ENCODE measurements around the gene CRTC1. TPM values are rescaled to one million over a fixed set of nuclear protein-coding genes. Genes with fewer than 3 reads are reported as not detected.

The CRTC1 gene
- total and polyA plus RNA-seq, 2 of the 13 experiments (the other 11 are each of a cell fraction or from before 2014, with no cell fraction given): 2.0 to 2.7 TPM

DNA sequence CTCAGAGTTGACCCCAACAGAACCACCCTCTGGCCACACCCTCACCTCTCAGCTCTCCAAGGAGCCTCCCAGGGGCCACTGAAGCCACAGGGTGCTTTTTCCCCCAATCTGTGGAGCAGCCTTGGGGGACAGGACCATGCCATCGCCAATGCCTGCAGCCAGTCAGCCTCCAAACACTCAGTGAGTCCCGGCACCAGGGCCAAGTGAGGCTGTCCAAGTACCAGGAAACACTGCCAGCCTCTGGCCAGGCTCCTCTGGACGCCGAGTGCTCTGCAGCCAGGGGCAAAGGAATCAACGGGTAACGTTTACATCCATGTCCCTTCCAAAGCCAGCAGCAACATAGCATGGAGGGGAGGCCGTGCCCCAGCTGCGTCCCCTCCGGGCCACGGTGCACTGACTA is 117.2 kb downstream of the CRTC1 start (continued):
- TF ChIP-seq, protein P1, sequence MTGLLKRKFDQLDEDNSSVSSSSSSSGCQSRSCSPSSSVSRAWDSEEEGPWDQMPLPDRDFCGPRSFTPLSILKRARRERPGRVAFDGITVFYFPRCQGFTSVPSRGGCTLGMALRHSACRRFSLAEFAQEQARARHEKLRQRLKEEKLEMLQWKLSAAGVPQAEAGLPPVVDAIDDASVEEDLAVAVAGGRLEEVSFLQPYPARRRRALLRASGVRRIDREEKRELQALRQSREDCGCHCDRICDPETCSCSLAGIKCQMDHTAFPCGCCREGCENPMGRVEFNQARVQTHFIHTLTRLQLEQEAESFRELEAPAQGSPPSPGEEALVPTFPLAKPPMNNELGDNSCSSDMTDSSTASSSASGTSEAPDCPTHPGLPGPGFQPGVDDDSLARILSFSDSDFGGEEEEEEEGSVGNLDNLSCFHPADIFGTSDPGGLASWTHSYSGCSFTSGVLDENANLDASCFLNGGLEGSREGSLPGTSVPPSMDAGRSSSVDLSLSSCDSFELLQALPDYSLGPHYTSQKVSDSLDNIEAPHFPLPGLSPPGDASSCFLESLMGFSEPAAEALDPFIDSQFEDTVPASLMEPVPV (CRISPR knock-in tag; IDR thresholded peaks at IDR 0.05): no peak
- no peak for TF ChIP-seq HES4 (CRISPR knock-in tag; IDR thresholded peaks at IDR 0.05; ENCODE audit: borderline replicate concordance)
- no peak for TF ChIP-seq SMAD3 (CRISPR knock-in tag; IDR thresholded peaks at IDR 0.05)
- no peak for TF ChIP-seq PPARG (CRISPR knock-in tag; conservative IDR thresholded peaks at IDR 0.05)
- TF ChIP-seq, protein P2, sequence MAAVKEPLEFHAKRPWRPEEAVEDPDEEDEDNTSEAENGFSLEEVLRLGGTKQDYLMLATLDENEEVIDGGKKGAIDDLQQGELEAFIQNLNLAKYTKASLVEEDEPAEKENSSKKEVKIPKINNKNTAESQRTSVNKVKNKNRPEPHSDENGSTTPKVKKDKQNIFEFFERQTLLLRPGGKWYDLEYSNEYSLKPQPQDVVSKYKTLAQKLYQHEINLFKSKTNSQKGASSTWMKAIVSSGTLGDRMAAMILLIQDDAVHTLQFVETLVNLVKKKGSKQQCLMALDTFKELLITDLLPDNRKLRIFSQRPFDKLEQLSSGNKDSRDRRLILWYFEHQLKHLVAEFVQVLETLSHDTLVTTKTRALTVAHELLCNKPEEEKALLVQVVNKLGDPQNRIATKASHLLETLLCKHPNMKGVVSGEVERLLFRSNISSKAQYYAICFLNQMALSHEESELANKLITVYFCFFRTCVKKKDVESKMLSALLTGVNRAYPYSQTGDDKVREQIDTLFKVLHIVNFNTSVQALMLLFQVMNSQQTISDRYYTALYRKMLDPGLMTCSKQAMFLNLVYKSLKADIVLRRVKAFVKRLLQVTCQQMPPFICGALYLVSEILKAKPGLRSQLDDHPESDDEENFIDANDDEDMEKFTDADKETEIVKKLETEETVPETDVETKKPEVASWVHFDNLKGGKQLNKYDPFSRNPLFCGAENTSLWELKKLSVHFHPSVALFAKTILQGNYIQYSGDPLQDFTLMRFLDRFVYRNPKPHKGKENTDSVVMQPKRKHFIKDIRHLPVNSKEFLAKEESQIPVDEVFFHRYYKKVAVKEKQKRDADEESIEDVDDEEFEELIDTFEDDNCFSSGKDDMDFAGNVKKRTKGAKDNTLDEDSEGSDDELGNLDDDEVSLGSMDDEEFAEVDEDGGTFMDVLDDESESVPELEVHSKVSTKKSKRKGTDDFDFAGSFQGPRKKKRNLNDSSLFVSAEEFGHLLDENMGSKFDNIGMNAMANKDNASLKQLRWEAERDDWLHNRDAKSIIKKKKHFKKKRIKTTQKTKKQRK (IDR thresholded peaks at IDR 0.05; ENCODE audit: low read length): no peak
- TF ChIP-seq, protein P3, sequence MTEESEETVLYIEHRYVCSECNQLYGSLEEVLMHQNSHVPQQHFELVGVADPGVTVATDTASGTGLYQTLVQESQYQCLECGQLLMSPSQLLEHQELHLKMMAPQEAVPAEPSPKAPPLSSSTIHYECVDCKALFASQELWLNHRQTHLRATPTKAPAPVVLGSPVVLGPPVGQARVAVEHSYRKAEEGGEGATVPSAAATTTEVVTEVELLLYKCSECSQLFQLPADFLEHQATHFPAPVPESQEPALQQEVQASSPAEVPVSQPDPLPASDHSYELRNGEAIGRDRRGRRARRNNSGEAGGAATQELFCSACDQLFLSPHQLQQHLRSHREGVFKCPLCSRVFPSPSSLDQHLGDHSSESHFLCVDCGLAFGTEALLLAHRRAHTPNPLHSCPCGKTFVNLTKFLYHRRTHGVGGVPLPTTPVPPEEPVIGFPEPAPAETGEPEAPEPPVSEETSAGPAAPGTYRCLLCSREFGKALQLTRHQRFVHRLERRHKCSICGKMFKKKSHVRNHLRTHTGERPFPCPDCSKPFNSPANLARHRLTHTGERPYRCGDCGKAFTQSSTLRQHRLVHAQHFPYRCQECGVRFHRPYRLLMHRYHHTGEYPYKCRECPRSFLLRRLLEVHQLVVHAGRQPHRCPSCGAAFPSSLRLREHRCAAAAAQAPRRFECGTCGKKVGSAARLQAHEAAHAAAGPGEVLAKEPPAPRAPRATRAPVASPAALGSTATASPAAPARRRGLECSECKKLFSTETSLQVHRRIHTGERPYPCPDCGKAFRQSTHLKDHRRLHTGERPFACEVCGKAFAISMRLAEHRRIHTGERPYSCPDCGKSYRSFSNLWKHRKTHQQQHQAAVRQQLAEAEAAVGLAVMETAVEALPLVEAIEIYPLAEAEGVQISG (CRISPR knock-in tag; IDR thresholded peaks at IDR 0.05): no peak

Data from HepG2 (cell line).